ENCODE measurements around the gene STK17B.
"Not testable (repeated sequence)": the region's sequence is repeated elsewhere in the genome, so short reads cannot be mapped to it uniquely, and the experiment has no call there.

Gene STK17B

DNA sequence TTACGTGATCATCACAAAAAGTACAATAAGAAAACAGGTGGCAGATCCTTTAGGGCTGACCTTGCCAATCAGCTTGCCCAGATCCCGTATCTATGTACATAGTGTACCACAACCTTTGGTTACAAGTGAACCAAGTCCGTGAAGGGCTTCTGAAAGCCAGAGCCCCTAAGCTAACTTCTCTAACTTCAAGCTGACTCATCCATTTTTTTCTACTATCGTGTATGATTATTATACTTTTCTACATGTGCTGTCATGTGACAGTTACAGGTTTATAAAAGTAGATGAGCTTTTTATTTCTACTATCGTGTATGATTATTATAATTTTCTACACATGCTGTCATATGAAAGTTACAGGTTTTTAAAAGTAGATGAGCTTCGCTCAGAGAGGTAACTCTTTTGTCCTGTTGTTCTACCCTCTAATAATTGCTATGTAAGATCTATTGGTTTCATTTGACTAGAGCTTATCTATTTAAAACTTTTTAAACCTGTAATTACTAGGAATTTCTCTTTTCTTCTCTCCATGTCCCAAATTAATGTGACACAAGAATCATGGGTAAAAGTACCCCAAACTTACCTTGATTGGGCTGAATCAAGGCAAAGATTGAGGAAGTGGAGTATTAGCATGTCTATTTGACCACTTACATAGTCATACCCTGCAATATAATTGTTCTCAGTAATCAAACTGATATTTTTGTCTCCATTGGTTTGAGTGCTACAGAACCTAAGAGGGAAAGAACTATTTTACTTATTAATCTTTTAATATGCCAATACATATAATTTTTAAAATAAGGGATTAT is 73.3 kb downstream of the STK17B start:
- no CpG with 5 or more reads among the region's 6 CpGs for WGBS (ENCODE audit: extremely low coverage, insufficient coverage, low lambda C conversion rate)
- Histone ChIP-seq H3K79me1 (ENCODE audit: low read length) (no peaks in the 10 kb centered on the region), H4K8ac (ENCODE audit: low read depth, low read length) (no peak overlapping the region), H3K56ac (ENCODE audit: low read length) (no peak overlapping the region), H3K23ac (ENCODE audit: low read length) (no peak overlapping the region), H3K9ac (ENCODE audit: low read length) (no peak overlapping the region), H2AK5ac (ENCODE audit: low read length) (no peak overlapping the region), H2BK120ac (ENCODE audit: low read depth, low read length) (peak overlapping the region; percentile 61), H3K27me3 (ENCODE audit: insufficient read depth, low read length, poor library complexity) (no peaks in the 10 kb centered on the region), H3K4me2 (ENCODE audit: low read length) (no peak overlapping the region), H4K5ac (ENCODE audit: low read length) (no peak overlapping the region), H3K27ac (ENCODE audit: low read depth, low read length) (no peak overlapping the region), H3K18ac (ENCODE audit: low read length) (no peak overlapping the region), H3K36me3 (ENCODE audit: control insufficient read depth, insufficient read depth, low read length) (no peaks in the 10 kb centered on the region), H3K4me1 (ENCODE audit: control insufficient read depth, low read depth, low read length) (peaks cover 3% of the 10 kb centered on the region), H2BK5ac (ENCODE audit: low read length) (no peak overlapping the region), H3K79me2 (ENCODE audit: control insufficient read depth, insufficient read depth, low read length) (no peaks in the 10 kb centered on the region), H2BK15ac (replicated peaks; ENCODE audit: low read depth) (no peak overlapping the region), H3K4me3 (ENCODE audit: low read length) (no peak overlapping the region), H3K4ac (ENCODE audit: low read depth, low read length) (no peak overlapping the region)
- DNase-seq, result no peak

- Histone ChIP-seq H3K79me2 (ENCODE audit: control insufficient read depth, insufficient read depth, low read length) (no peaks in the 10 kb centered on the region), H3K79me1 (ENCODE audit: low read length) (no peaks in the 10 kb centered on the region), H3K23ac (ENCODE audit: low read length) (no peak overlapping the region), H2BK15ac (replicated peaks; ENCODE audit: low read depth) (no peak overlapping the region), H3K36me3 (ENCODE audit: control insufficient read depth, insufficient read depth, low read length) (no peaks in the 10 kb centered on the region), H3K9ac (ENCODE audit: low read length) (no peak overlapping the region), H3K27ac (ENCODE audit: low read depth, low read length) (no peak overlapping the region), H2AK5ac (ENCODE audit: low read length) (no peak overlapping the region), H3K4ac (ENCODE audit: low read depth, low read length) (no peak overlapping the region), H3K27me3 (ENCODE audit: insufficient read depth, low read length, poor library complexity) (no peaks in the 10 kb centered on the region), H3K4me2 (ENCODE audit: low read length) (no peak overlapping the region), H2BK120ac (ENCODE audit: low read depth, low read length) (no peak overlapping the region), H3K18ac (ENCODE audit: low read length) (no peak overlapping the region), H3K56ac (ENCODE audit: low read length) (no peak overlapping the region), H3K4me1 (ENCODE audit: control insufficient read depth, low read depth, low read length) (peaks cover 3% of the 10 kb centered on the region), H4K8ac (ENCODE audit: low read depth, low read length) (no peak overlapping the region), H2BK5ac (ENCODE audit: low read length) (no peak overlapping the region), H3K4me3 (ENCODE audit: low read length) (no peak overlapping the region), H4K5ac (ENCODE audit: low read length) (no peak overlapping the region)
- no CpG with 5 or more reads among the region's 5 CpGs for WGBS (ENCODE audit: extremely low coverage, insufficient coverage, low lambda C conversion rate)
- DNase-seq, result peak; percentile 57
These were observed 74.2 kb downstream of the STK17B start for GRCh38 chr2:196096982-196097745.

DNA sequence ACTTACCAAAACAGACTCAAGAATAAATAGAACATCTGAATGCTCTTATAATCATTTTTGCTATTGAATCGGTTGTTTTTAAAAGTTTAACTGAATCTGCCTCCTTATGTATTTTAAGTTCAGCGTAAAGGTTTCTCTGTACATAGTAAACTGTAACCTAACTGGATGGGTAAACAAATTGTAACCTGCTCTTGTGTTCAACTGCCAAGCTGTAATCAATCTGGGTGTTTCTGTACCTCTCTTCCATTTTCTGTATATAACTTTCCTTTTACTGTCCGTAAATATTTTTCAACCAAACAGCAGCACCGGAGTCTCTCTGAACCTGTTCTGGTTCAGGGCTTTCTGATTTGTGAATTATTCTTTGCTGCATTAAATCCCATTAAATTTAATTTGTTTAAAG is 75.1 kb downstream of the STK17B start:
- Histone ChIP-seq H2BK15ac (replicated peaks; ENCODE audit: low read depth) (no peak overlapping the region), H3K9ac (ENCODE audit: low read length) (no peak overlapping the region), H3K4me3 (ENCODE audit: low read length) (no peak overlapping the region), H3K4me2 (ENCODE audit: low read length) (no peak overlapping the region), H3K79me2 (ENCODE audit: control insufficient read depth, insufficient read depth, low read length) (no peaks in the 10 kb centered on the region), H3K18ac (ENCODE audit: low read length) (no peak overlapping the region), H3K36me3 (ENCODE audit: control insufficient read depth, insufficient read depth, low read length) (no peaks in the 10 kb centered on the region), H3K56ac (ENCODE audit: low read length) (no peak overlapping the region), H3K27ac (ENCODE audit: low read depth, low read length) (no peak overlapping the region), H4K5ac (ENCODE audit: low read length) (no peak overlapping the region), H3K4me1 (ENCODE audit: control insufficient read depth, low read depth, low read length) (peaks cover 3% of the 10 kb centered on the region), H3K4ac (ENCODE audit: low read depth, low read length) (no peak overlapping the region), H4K8ac (ENCODE audit: low read depth, low read length) (no peak overlapping the region), H2AK5ac (ENCODE audit: low read length) (no peak overlapping the region), H2BK120ac (ENCODE audit: low read depth, low read length) (no peak overlapping the region), H3K23ac (ENCODE audit: low read length) (no peak overlapping the region), H3K27me3 (ENCODE audit: insufficient read depth, low read length, poor library complexity) (no peaks in the 10 kb centered on the region), H2BK5ac (ENCODE audit: low read length) (no peak overlapping the region), H3K79me1 (ENCODE audit: low read length) (no peaks in the 10 kb centered on the region)
- no CpG with 5 or more reads among the region's 4 CpGs for WGBS (ENCODE audit: extremely low coverage, insufficient coverage, low lambda C conversion rate)
- no peak for DNase-seq

GRCh38 chr2:196089448-196089847 is 81.9 kb downstream of the STK17B start:
- H3K23ac ChIP-seq (ENCODE audit: low read length); H2AK5ac ChIP-seq (ENCODE audit: low read length); H3K79me2 ChIP-seq (ENCODE audit: control insufficient read depth, insufficient read depth, low read length); H4K8ac ChIP-seq (ENCODE audit: low read depth, low read length); H3K9ac ChIP-seq (ENCODE audit: low read length); H3K18ac ChIP-seq (ENCODE audit: low read length); DNase-seq; H3K4me2 ChIP-seq (ENCODE audit: low read length); H3K4me1 ChIP-seq (ENCODE audit: control insufficient read depth, low read depth, low read length); H3K27me3 ChIP-seq (ENCODE audit: insufficient read depth, low read length, poor library complexity); H3K4me3 ChIP-seq (ENCODE audit: low read length); H2BK15ac ChIP-seq (replicated peaks; ENCODE audit: low read depth); H2BK120ac ChIP-seq (ENCODE audit: low read depth, low read length); H3K79me1 ChIP-seq (ENCODE audit: low read length); H3K36me3 ChIP-seq (ENCODE audit: control insufficient read depth, insufficient read depth, low read length); H3K56ac ChIP-seq (ENCODE audit: low read length); H3K4ac ChIP-seq (ENCODE audit: low read depth, low read length); H3K27ac ChIP-seq (ENCODE audit: low read depth, low read length); H4K5ac ChIP-seq (ENCODE audit: low read length); H2BK5ac ChIP-seq (ENCODE audit: low read length): not testable (repeated sequence)
- no CpG with 5 or more reads among the region's 5 CpGs for WGBS (ENCODE audit: extremely low coverage, insufficient coverage, low lambda C conversion rate)

- DNase-seq, result no peak
- Histone ChIP-seq H3K9ac (ENCODE audit: low read length) (no peak overlapping the region), H3K27me3 (ENCODE audit: insufficient read depth, low read length, poor library complexity) (no peaks in the 10 kb centered on the region), H2BK15ac (replicated peaks; ENCODE audit: low read depth) (no peak overlapping the region), H2AK5ac (ENCODE audit: low read length) (no peak overlapping the region), H3K4me1 (ENCODE audit: control insufficient read depth, low read depth, low read length) (no peaks in the 10 kb centered on the region), H3K4me3 (ENCODE audit: low read length) (no peak overlapping the region), H3K79me2 (ENCODE audit: control insufficient read depth, insufficient read depth, low read length) (no peaks in the 10 kb centered on the region), H2BK120ac (ENCODE audit: low read depth, low read length) (no peak overlapping the region), H3K23ac (ENCODE audit: low read length) (no peak overlapping the region), H3K56ac (ENCODE audit: low read length) (no peak overlapping the region), H4K5ac (ENCODE audit: low read length) (no peak overlapping the region), H3K4me2 (ENCODE audit: low read length) (no peak overlapping the region), H3K27ac (ENCODE audit: low read depth, low read length) (no peak overlapping the region), H3K4ac (ENCODE audit: low read depth, low read length) (no peak overlapping the region), H2BK5ac (ENCODE audit: low read length) (no peak overlapping the region), H3K79me1 (ENCODE audit: low read length) (no peaks in the 10 kb centered on the region), H3K18ac (ENCODE audit: low read length) (no peak overlapping the region), H3K36me3 (ENCODE audit: control insufficient read depth, insufficient read depth, low read length) (no peaks in the 10 kb centered on the region), H4K8ac (ENCODE audit: low read depth, low read length) (no peak overlapping the region)
- no CpG with 5 or more reads among the region's 2 CpGs for WGBS (ENCODE audit: extremely low coverage, insufficient coverage, low lambda C conversion rate)
These were observed 83.2 kb downstream of the STK17B start for GRCh38 chr2:196088203-196088602.

Data from mesendoderm (in vitro differentiated cells).